ENCODE results near the gene GPATCH8. TPM values are rescaled to one million over a fixed set of nuclear protein-coding genes. Genes with fewer than 3 reads are reported as not detected.

The GPATCH8 gene
- total RNA-seq, result 10 to 100 TPM; 45.0 to 88.5 (median 82.9) TPM
- polyA plus RNA-seq, result 10 to 100 TPM; 40.2 to 59.1 TPM
- total RNA-seq, result 146 reads per million, percentile 90 among the genes with 10 or more reads in this experiment

DNA sequence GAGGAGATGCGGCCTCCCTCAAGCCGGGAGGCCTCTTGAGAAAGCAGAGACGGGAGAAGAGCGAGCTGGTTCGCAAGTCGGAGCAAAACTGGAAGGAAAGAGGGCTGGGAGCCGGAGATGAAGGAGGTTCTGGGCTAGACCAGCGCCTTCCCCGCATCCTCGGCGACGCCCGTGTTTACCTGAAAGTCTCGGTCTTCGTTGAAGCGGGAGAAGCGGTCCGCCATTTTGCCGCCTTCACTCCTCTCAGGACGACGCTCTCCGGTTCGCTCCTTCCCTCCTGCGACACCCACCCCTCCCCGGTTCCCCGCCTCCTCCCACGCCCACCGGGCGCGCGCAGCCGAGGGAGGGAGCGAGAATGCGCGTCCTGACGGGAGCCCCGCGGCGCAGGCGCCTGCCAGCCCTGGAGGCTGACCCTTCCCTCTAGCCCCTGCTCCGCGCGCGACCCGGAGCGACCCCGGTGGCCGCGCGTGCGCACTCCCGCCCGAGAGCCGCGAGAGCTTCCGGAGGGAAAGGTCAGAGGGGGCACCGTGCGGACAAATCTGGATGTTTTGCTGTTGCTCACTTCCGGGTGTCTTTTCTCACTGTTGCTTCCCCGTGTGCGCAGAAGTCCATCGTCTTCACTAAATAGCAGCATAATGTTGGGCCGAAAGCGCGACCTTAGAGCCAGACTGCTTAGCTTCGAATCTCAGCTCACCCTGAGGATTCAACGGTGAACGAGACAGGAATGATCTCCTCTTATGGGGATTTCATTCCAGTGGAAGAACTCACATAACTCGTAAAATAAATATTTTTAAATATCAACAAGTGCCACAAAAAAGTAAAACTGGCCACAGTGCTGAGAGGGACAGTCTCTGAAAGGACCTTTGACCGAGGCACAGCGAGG, at the start of gene GPATCH8:
TSS of gene GPATCH8 (minus strand) at position 260 of the 883 bp plus-strand sequence. CDS start at position 224, 36 bp downstream.
- Mint-ChIP-seq H3K4me3 (peak within 1 kb of the TSS; percentile 92 to 99 (median 98)), H3K27me3 (peaks cover 0 to 5% (median 4%) of the 10 kb centered on the region in 5 donors), H3K4me1 (peaks cover 24 to 50% (median 39%) of the 10 kb centered on the region in 7 donors), H3K27ac (peak within 1 kb of the TSS; percentile 95 to 99 (median 97)), H3K36me3 (peaks cover 0 to 12% (median 2%) of the 10 kb centered on the region in 5 donors), H3K9me3 (peaks cover 0 to 2% (median 0%) of the 10 kb centered on the region in 11 donors)
- ChIA-PET CTCF (interaction anchor here (1.2 kb wide), 1 partner anchor 14 kb away, joined by 3 read pairs; no protein-coding TSS in a partner anchor), POLR2A (interaction anchor here (0.7 to 1.9 kb wide), 12 partner anchors 13 to 1020 kb away, joined by 3 to 7 read pairs (median 3); partner anchors contain the start of genes DHX8 and TMUB2)
- Histone ChIP-seq H3K27ac (ENCODE audit: low read depth, low read length) (peak within 1 kb of the TSS; percentile 93), H3K36me3 (ENCODE audit: control insufficient read depth in 2 of 3, insufficient read depth in 3 of 3, low read length in 3 of 3) (peaks cover 0 to 7% (median 0%) of the 10 kb centered on the region in 3 experiments), H3K4me3 (ENCODE audit: low read length) (peak within 1 kb of the TSS; percentile 84), H3K4me1 (ENCODE audit: control insufficient read depth in 2 of 2, insufficient read depth in 2 of 2, low read length in 2 of 2) (peaks cover 18 to 25% of the 10 kb centered on the region in 2 donors), H3K27me3 (ENCODE audit: control insufficient read depth in 2 of 2, insufficient read depth in 2 of 2, low read length in 2 of 2) (no peaks in the 10 kb centered on the region), H3K9me3 (ENCODE audit: control insufficient read depth in 2 of 3, low read length in 3 of 3) (no peaks in the 10 kb centered on the region)
- DNase-seq (peak; percentile 87 to 97 (median 94)), ATAC-seq (peak; percentile 94)
- intact Hi-C loops (cut with micrococcal nuclease), result loop anchor here (1.0 to 10.0 kb wide), 8 partner anchors 53 to 489 kb away; partner anchors contain the start of genes FZD2 (in 1 of the 2), KIF18B (in 1 of the 2), TMEM101 (in 1 of the 2) and TMUB2 (in 1 of the 2)

DNA sequence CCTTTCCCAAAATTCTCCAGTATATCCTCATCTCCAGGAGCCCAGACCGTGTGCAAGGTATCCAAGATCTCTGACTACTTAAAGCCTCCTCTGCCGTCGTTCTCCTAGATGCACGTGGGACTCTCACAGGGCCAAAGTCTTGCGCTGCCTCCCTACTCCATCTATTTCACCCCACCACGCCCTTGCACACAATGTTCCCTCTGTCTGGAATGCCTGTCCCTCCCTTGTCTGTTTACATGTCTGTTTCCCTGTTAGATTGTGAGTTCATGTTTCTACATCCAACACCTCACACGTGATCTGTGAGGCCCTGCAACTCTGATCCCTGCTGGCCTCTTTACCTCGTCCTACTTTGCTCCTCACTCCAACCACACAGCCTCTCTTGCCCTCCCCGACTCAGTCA, 49.2 kb upstream of the GPATCH8 start:
- no peaks in the 10 kb centered on the region for H3K36me3 ChIP-seq (ENCODE audit: control insufficient read depth in 2 of 3, insufficient read depth in 3 of 3, low read length in 3 of 3)
- H3K4me3 Mint-ChIP-seq, result no peak overlapping the region
- peaks cover 0 to 11% of the 10 kb centered on the region in 2 donors for H3K27me3 ChIP-seq (ENCODE audit: control insufficient read depth in 2 of 2, insufficient read depth in 2 of 2, low read length in 2 of 2)
- H3K27ac Mint-ChIP-seq, result no peak overlapping the region
- peaks cover 3 to 11% of the 10 kb centered on the region in 2 donors for H3K4me1 ChIP-seq (ENCODE audit: control insufficient read depth in 2 of 2, insufficient read depth in 2 of 2, low read length in 2 of 2)
- peaks cover 0 to 1% (median 0%) of the 10 kb centered on the region in 5 donors for H3K36me3 Mint-ChIP-seq
- H3K9me3 ChIP-seq (ENCODE audit: control insufficient read depth in 2 of 3, low read length in 3 of 3), result no peaks in the 10 kb centered on the region
- ChIA-PET CTCF (no interaction called here), POLR2A (no interaction called here)
- peaks cover 9 to 17% (median 16%) of the 10 kb centered on the region in 7 donors for H3K4me1 Mint-ChIP-seq
- ATAC-seq, result no peak
- H3K9me3 Mint-ChIP-seq, result no peaks in the 10 kb centered on the region
- intact Hi-C loops (cut with micrococcal nuclease), result no loop called here
- no peak for DNase-seq
- H3K4me3 ChIP-seq (ENCODE audit: low read length), result no peak overlapping the region
- H3K27me3 Mint-ChIP-seq, result peaks cover 34 to 64% (median 46%) of the 10 kb centered on the region in 5 donors
- H3K27ac ChIP-seq (ENCODE audit: low read depth, low read length), result no peak overlapping the region

DNA sequence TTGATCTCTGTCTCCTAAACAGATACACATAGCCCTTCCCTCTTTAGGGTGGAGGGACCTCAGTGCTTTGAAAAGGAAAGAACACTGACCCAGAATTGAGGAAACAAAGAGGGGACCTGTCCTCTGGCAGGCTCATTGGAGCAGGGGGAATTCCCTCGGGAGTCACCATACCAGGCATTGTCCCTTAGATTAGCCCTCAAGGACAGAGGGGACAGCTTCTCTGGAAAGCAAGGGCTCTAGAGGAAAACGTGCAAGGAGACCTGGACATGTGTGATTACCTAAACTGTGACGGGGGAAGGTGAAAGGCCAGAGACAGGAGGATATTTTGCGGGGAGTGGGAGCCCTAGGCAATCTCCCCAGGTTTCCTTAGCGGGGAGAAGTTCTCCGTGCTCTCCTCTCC, 46.5 kb upstream of the GPATCH8 start:
- Mint-ChIP-seq H3K27ac (no peak overlapping the region), H3K9me3 (no peaks in the 10 kb centered on the region), H3K36me3 (no peaks in the 10 kb centered on the region), H3K4me1 (peaks cover 0 to 6% (median 0%) of the 10 kb centered on the region in 7 donors), H3K27me3 (peaks cover 16 to 51% (median 40%) of the 10 kb centered on the region in 5 donors), H3K4me3 (no peak overlapping the region)
- ATAC-seq (no peak), DNase-seq (no peak)
- ChIA-PET POLR2A (no interaction called here), CTCF (no interaction called here)
- intact Hi-C loops (cut with micrococcal nuclease), result no loop called here
- Histone ChIP-seq H3K27me3 (ENCODE audit: control insufficient read depth in 2 of 2, insufficient read depth in 2 of 2, low read length in 2 of 2) (no peaks in the 10 kb centered on the region), H3K27ac (ENCODE audit: low read depth, low read length) (no peak overlapping the region), H3K9me3 (ENCODE audit: control insufficient read depth in 2 of 3, low read length in 3 of 3) (no peaks in the 10 kb centered on the region), H3K36me3 (ENCODE audit: control insufficient read depth in 2 of 3, insufficient read depth in 3 of 3, low read length in 3 of 3) (no peaks in the 10 kb centered on the region), H3K4me3 (ENCODE audit: low read length) (no peak overlapping the region), H3K4me1 (ENCODE audit: control insufficient read depth in 2 of 2, insufficient read depth in 2 of 2, low read length in 2 of 2) (no peaks in the 10 kb centered on the region)

DNA sequence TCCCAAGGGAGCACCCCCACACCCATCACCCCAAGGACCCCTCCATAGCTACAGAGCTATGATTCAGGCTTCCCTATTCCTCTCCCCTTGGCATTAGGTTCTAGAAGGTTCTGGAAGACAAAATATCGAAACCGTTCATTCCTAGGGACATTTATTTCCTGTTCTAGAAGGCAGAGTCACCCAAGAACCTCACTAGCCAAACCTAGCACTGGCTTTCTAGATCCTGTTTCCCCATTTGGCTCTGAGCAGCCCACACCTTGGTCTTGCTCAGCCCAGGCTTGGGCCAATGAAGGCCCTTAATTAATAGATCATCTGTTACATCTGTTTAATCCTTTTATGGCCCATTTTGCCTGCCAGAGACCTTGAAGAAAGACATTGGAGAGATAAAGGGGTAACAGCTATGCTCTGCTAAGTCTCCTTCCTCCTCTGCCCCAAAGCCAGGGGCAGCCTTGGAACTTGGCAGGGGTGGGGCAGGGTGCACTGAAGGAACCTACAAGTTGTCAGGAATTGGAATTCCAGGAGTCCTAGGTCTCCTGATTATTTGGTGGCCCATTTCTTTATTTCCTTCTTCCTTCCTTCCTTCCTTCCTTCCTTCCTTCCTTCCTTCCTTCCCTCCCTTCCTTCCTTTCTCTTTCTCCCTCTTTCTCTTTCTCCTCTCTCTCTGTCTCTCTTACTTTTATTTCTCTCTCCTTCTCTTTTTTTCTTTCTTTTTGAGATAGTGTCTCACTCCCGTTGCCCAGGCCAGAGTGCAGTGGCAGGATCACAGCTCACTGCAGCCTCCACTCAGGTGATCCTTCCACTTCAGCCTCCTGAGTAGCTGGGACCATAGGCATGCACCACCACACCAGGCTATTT, 45.4 kb upstream of the GPATCH8 start:
- ATAC-seq, result no peak
- POLR2A ChIA-PET, result no interaction called here

DNA sequence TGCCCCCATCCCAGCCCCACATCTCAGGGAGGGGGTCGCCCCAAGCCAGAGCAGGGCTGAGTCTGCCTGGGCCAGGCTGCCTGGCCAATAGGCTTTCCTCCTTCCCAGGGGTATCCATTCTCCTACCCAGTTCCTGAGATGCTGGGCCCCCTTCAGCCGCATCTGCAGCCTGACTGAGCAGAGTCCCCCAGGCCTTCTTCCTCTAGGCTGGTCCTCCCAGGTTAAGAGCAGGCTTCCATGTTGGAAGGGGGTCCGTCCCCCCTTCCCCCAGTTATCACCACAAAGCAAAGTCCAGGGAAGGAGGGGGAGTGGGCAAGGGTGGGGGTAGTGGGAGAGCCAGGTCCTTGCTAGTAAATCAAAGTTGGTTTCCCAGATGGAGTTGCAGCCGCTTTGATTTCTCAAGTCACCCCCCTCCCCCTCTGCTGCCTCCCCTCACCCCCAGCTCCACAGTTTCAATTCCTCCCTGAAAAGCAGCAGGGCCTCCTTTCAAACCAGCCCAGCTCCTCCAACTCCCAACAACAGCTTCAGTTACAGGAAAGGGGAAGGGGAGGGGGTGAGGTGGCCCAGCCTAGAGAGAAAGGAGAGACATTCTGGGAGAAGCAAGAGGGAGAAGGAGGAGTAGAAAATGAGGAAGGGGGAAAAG, 44.5 kb upstream of the GPATCH8 start:
- H3K9me3 ChIP-seq (ENCODE audit: control insufficient read depth in 2 of 3, low read length in 3 of 3), result no peaks in the 10 kb centered on the region
- ChIA-PET POLR2A (no interaction called here), CTCF (interaction anchor here (0.7 kb wide), 2 partner anchors 170 to 1099 kb away, joined by 3 read pairs; no protein-coding TSS in a partner anchor)
- Mint-ChIP-seq H3K4me3 (no peak overlapping the region), H3K27me3 (peaks cover 16 to 61% (median 44%) of the 10 kb centered on the region in 5 donors), H3K9me3 (no peaks in the 10 kb centered on the region), H3K4me1 (peaks cover 0 to 6% (median 0%) of the 10 kb centered on the region in 7 donors), H3K27ac (no peak overlapping the region), H3K36me3 (no peaks in the 10 kb centered on the region)
- H3K4me1 ChIP-seq (ENCODE audit: control insufficient read depth in 2 of 2, insufficient read depth in 2 of 2, low read length in 2 of 2), result no peaks in the 10 kb centered on the region
- no peaks in the 10 kb centered on the region for H3K27me3 ChIP-seq (ENCODE audit: control insufficient read depth in 2 of 2, insufficient read depth in 2 of 2, low read length in 2 of 2)
- intact Hi-C loops (cut with micrococcal nuclease), result no loop called here
- ATAC-seq, result no peak
- no peaks in the 10 kb centered on the region for H3K36me3 ChIP-seq (ENCODE audit: control insufficient read depth in 2 of 3, insufficient read depth in 3 of 3, low read length in 3 of 3)
- no peak for DNase-seq
- H3K4me3 ChIP-seq (ENCODE audit: low read length), result no peak overlapping the region
- no peak overlapping the region for H3K27ac ChIP-seq (ENCODE audit: low read depth, low read length)

More for the DNA sequence above, 45.4 kb upstream of the GPATCH8 start:
- Histone ChIP-seq H3K36me3 (ENCODE audit: control insufficient read depth in 2 of 3, insufficient read depth in 3 of 3, low read length in 3 of 3) (no peaks in the 10 kb centered on the region), H3K27me3 (ENCODE audit: control insufficient read depth in 2 of 2, insufficient read depth in 2 of 2, low read length in 2 of 2) (no peaks in the 10 kb centered on the region), H3K4me3 (ENCODE audit: low read length) (no peak overlapping the region), H3K4me1 (ENCODE audit: control insufficient read depth in 2 of 2, insufficient read depth in 2 of 2, low read length in 2 of 2) (no peaks in the 10 kb centered on the region), H3K9me3 (ENCODE audit: control insufficient read depth in 2 of 3, low read length in 3 of 3) (no peaks in the 10 kb centered on the region), H3K27ac (ENCODE audit: low read depth, low read length) (no peak overlapping the region)
- no peaks in the 10 kb centered on the region for H3K9me3 Mint-ChIP-seq
- H3K36me3 Mint-ChIP-seq, result no peaks in the 10 kb centered on the region
- DNase-seq, result no peak
- H3K27me3 Mint-ChIP-seq, result peaks cover 16 to 58% (median 42%) of the 10 kb centered on the region in 5 donors
- CTCF ChIA-PET, result no interaction called here
- intact Hi-C loops (cut with micrococcal nuclease), result no loop called here
- H3K4me1 Mint-ChIP-seq, result peaks cover 0 to 6% (median 0%) of the 10 kb centered on the region in 7 donors
- H3K27ac Mint-ChIP-seq, result no peak overlapping the region
- no peak overlapping the region for H3K4me3 Mint-ChIP-seq
